HS-5 (cell line): ENCODE measurements around the gene PPHLN1.

Experiments
- DNase-seq: peaks from one replicate; pipeline ENCODE4 v3.0.0-alpha.2; 2012; ENCODE audit warnings: low read depth

PPHLN1 gene

DNA sequence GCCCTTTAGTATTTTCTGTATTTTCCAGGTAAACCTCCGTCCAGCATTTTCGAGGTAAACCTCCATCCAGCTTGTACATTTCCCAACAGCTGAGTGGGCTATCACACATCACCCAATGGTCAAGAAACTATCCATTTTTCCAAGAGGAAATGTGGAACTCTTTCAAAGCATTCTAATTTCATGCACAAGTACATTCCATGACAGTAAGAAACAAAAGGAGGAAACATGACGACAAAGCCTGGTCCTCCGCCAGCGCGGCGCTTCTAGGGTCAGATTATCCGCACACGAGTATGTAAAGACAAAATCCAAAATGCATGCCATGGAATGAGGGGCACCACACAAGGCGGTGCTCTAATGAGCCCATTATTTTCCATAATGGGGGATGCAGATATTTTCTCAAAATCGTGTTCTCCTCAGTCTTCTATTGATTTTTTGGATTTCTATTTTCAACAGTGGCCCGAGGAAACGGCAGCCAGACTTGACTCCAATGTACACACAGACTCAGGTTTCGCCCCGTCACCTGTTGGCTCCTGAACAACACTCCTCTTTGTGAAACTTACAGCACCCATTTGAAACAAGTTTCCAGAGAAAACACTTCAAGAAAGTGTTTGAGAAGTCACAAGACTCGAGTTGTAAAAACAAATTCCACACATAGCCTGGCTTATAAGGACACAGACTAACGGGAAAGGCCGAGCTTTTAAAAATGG lies 156.2 kb downstream of the PPHLN1 start:
- DNase-seq, result no peak

- DNase-seq, result no peak
These were observed 157.0 kb downstream of the PPHLN1 start for GRCh38 chr12:42482748-42483520.

GRCh38 chr12:42483521-42483790 lies 157.5 kb downstream of the PPHLN1 start:
- DNase-seq, result no peak

- DNase-seq, result no peak
These were observed 159.0 kb downstream of the PPHLN1 start for GRCh38 chr12:42484996-42485395.

DNA sequence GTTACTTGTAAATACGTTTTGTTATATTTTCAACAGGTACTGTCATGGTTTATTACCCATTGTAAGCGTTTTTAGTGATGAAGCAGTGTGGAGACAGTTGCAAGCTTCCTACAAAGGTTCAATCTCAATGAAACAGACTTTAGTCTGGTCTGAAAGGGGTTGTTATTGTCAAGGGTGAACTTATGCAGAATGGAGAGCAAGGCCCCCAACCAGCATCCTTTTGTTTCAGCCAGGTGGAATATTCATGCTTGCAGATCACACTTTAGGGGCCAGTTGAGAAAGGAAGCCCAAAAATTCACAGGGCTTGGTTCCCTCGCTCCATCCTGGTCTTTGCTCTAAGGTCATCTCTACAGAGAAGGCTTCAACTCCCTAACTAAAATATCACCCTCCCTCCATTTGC lies 159.9 kb downstream of the PPHLN1 start:
- DNase-seq, result no peak

- DNase-seq, result no peak
These were observed 160.4 kb downstream of the PPHLN1 start for GRCh38 chr12:42486407-42486806.

DNA sequence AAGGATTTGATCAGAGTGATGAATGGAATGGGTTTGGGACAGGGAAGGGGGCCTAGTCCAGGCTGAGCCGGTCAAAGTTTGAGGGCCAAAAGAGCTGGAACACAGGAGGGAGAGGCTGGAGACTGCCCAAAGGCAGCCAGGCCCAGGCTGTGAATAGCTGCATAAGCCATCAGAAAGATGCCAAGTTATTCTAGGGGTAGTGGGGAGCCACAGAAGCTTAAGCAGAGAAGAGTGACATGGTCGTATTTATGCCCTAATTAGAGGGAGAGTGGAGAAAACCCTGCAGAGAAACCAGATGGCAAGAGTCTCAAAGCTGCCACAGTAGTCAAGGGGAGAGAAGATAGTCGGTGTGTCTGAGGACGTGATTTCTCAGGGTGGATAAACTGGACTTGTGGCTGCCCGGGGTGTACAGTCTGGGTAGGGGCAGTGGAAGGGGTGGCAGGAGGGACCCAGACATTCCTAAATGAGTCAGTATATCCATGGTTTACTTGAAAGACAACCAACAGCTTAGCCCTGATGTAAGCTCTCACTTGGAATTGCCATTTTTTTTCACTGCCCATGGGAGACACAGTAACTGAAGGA lies 164.4 kb downstream of the PPHLN1 start:
- DNase-seq, result no peak
